RPMI7951 (cell line): ENCODE results near the gene ACIN1. TPM values are rescaled to one million over a fixed set of nuclear protein-coding genes. Genes with fewer than 3 reads are reported as not detected.

Experiments used
- DNase-seq: peaks from one replicate; pipeline ENCODE4 v3.0.0-alpha.2; 2012; ENCODE audit warnings: low read depth
- total RNA-seq: library from RNA; depleted of rRNA; stranded (reverse); fragments of >200 nt; shearing (Covaris generic); gene quantifications from 2 replicates; pipeline ENCODE4 v1.2.3, GENCODE V29; 2014

Gene ACIN1
- total RNA-seq, 1 experiment from 2014 or later = 38.9 TPM

DNA sequence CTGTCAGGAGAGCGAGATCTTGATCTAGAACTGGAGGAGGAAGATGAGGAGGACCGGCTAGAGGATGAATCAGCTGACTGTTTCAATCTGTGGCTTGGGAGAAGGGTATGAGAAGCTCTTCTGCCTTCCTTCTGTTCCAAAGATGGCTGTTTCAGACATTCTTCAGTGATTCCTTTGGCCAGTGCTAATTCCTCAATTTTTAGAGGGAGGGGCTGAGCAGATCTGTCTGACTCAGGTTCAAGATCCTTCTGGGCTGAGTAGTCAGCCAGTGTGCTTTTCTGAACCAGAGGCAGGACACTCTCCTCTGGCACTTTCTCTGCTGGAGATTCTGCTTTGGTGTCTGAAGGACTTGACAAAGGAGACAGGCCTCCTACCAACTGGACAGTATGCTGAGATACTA, 15.2 kb downstream of the ACIN1 start:
- no peak for DNase-seq

DNA sequence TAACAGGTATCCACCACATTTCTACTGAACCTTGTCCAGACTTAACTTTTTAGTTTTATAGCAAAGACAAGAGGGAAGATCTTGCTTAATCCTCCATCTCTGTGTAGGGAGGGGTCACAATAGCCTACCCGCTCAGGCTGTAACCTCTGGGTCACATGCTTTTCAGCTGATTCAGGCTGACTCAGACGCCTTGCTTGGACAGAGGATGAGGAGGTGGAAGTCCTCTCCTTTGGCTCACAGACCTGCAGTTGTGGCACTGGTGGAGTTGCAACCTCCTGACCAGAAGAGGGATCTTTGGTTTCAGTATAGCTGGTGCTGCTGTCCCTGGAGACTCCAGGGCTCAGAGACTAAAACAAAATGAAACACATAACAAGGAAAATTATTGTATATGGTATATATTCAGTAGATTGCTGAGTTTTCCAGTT, 16.2 kb downstream of the ACIN1 start:
- DNase-seq = peak; percentile 92

DNA sequence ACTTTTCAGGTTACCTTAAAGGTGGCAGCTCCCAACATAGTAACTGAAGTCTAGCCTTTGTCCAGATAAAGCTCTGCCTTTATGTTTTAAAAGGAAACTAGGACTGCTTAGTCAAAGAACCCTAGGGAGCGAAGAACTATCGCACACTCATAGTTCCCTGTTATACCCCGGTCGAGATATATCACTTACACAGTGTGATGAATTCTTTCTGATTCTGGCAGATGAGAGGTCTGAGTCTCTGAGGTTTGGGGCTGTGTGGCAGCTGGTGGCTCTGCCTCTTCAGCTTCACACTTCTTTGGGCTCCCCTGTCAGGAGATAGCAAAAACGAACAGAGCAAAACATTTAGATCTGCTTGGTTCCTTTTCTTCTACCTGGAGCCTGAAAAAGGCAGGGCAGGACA, 17.0 kb downstream of the ACIN1 start:
- DNase-seq = no peak

DNA sequence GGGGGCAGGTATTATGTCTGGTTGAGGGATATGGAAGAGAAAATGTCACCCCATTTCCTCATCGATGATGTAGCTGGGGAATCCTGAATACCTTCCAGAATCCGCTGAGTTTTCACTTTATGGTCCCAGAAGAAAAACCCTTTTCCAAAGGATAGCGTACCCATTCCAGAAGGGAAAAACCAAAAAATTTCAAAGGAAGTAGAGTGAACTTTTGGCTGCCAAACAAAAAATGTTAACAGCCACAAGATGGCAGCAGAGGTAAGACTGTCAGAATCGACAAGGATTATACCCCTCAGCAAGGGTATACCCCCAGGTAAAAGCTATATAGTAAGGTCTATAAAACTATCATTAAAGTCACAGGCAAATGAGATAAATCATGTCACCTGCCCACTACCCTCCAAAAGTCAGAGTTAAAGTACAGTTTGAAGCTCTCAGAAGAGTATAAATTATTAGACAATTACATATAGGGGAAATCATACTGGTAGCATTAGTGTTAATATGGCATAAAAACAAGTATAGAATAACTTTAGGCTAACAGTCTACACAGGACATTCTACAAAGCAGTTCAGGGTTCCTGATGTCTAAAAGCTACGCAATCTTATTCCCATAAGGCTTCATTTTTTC, 18.0 kb downstream of the ACIN1 start:
- DNase-seq = peak; percentile 33

DNA sequence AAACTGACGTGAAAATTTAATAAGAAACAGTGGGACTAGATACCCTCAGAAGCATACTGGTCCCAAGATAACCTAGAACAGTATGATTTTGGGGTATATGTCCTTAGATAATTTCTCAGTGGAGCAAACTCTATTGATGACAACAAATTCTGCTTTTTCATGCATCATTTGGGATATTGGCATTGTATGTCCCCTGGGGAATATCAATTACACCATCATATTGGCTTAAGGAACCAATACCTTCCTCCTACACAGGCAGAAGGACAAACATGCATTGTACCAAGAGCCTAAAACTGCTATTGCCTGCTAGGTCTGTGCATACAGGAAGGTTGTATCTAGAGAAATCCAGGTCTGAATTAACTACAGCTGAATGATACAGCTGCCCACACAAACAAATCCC, 20.0 kb downstream of the ACIN1 start:
- DNase-seq = no peak

DNA sequence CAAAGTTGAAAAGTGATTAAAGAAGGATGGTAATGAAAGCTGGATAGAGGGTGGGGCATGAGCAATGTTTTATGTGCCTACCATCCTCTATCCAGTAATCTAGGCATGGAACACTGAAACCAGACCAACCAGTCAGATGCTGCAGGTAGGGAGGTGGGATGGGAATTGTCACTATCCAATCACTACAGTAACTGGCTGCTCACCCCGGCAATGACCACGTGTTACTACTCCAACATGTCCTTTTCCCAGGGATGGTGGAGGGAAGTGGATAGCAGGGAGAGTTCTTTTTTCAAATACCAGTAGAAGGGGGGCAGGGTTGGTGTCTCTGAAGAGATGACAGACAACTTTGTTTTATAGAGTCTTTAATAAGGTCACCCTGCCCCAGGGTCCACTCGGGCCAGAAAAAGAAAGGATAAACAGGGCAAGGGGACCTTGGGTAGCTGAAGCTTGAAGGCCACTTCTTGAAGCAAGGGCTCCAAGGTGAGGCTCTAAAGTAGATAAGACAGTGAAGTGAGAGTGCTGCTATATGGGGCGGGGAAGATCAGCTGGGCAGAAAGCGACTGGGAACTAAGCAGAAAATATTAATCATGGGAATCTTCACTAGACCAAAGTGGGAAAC, 22.9 kb downstream of the ACIN1 start:
- DNase-seq = no peak

DNA sequence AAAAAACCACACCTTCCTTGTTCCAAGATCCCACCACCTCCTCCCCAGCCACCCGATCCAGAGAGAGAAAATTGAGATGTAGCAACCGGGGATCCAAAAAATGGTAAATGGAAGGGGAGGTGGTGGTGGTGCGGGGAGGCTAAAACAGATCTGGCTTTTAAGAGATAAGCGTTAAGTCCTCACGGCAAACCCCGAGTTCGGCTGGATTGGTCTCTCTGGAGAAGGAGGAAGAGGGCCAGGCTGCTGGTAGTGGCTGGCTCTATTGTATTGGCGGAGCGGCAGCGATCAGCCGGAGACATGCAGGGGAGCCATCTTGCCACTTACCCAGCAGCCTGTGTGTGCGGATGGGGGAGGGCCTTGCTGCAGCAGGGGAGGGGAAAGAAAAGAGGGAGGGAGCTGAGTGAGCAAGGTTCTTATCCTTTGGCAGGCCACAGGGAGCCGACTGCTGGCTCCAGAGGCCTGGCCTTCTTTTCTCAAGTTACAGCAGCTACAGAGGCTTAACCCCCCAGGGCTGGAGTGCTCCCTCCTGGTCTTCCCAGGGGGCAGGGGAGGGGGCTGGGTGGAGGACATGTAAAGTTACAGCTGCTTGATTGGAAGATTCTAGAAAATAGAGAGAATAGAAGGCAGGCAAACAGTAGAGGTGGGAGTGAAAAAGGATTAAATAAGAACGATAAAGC, 23.6 kb downstream of the ACIN1 start:
- DNase-seq = peak; percentile 88

DNA sequence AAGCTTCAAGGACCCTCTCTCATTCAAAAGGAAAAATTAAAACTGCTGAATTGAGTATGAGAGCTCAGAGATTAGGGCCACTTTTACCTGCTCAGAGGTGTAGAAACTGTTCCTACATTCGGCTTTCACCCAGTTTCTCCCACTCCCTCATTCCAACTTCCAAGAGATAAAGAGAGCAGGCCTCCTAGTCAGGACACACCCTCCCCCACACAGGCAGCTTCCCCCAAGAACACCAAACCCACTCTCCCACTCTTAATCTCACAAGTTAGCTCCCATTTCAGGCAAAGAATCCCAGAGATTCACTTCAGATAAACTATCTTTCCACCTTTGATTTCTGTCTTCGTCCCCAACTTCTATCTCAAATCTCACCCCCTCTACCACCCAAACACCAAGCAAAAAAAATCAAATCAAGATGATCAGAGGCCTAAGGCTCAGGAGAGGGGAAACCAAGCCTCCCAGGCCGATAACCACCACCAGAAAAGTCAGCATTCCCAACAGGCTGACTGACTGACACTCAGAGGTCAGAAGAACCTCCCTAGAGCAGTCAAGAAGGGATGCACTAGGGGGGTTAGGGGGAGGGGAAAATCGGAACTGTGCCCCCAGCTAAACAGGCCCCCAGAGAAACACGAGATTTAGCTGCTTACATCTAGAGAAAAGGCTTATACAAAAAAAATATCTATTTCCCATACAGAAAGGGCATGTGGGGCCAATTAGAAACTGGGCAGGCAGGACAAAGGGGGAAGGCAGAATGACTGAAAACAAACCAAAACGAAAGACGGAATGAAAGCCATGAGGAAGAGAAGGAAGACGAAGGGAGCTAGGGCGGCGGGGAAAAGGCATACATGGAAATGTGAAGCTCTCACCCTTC, 24.4 kb downstream of the ACIN1 start:
- no peak for DNase-seq

DNA sequence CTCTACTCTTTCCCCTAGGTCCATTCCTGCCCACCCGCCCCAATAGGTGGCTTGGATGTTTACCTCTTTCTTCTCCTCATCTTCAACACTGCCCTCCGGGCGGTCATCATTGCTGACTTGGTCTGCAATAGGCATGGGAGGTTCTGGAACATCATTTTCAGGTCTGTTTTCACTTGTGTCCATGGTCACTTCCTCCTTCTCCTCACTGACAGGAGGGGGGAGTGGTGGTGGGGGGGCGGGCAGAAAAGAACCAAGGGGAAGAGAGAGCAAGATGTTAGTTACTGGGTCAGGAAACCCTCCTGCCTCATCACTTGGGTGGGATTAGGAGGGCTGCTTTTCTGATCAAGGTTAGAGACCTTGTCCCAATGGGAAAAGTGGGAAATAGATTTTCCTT, 25.5 kb downstream of the ACIN1 start:
- DNase-seq = no peak

DNA sequence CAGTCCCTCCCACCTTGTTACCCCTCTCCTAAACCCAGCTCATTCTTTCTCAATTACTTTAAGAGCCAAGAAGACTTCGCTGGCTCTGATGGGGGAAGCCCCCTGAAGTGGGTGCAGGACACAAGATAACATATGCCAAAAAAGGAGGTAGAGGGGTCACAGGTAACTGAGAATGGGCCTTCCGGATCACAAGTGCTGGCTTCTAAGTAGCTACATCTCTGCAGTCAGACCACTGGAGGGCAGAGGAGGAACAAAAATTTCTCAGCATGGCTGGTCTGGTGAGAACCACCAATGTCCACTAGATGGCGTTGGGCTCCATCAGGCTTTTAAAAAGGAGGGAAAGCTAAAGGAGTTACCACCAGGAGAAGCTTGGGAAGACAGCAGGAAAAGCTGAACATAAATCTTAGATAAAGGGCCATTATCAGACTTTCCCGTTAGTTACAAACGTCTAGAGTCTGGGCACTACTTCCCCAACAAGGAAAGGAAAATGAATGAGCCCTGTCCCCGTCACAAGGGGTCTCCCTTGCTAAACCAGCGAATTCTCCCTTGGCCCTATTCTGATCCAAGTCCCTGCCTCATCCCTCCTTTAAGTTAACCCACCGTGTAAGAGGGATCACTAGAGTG, 26.0 kb downstream of the ACIN1 start:
- peak; percentile 87 for DNase-seq

DNA sequence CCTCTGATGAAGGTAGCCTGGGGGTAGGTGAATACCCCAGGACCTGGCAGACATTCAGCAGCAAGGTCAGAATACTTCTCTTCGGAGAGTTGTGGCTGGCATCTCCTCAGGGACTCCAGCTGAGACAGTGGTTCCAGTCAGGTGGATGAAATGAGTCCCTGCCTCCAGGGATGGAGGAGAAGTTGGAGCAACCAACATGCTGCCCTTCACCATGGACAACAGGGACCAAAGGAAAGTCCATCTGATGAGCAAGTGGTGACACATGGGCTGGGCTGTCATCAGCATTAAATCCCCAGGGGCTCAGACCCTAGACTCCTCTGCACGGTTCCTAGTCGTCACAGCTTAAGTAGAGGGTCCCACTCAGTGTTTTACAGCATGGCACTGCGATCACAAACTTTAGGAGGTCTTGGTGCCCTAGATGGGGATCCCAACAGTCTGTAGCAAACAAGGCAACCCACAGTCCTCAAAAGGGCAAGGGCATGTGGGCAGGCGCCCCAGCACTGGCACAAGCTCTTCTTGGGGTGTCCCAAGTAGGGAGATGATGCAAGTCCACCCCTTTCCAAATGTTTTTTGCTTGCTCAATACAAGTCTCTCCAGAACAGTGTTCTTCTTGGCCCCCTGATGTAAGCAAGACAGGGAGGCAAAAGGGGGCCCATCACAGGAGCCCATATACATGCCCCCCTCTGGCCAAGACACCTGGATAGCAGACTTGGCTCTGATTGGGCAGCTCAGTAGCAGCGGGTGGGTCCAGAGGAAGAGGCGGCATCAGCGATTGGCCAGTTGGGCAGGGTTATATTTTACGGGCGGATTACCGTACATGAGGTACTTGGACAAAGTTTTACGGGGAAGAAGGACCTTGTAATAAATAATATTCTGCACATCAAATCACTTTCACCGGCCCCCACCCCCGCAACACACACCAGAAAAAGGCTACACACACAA, 26.8 kb downstream of the ACIN1 start:
- no peak for DNase-seq

DNA sequence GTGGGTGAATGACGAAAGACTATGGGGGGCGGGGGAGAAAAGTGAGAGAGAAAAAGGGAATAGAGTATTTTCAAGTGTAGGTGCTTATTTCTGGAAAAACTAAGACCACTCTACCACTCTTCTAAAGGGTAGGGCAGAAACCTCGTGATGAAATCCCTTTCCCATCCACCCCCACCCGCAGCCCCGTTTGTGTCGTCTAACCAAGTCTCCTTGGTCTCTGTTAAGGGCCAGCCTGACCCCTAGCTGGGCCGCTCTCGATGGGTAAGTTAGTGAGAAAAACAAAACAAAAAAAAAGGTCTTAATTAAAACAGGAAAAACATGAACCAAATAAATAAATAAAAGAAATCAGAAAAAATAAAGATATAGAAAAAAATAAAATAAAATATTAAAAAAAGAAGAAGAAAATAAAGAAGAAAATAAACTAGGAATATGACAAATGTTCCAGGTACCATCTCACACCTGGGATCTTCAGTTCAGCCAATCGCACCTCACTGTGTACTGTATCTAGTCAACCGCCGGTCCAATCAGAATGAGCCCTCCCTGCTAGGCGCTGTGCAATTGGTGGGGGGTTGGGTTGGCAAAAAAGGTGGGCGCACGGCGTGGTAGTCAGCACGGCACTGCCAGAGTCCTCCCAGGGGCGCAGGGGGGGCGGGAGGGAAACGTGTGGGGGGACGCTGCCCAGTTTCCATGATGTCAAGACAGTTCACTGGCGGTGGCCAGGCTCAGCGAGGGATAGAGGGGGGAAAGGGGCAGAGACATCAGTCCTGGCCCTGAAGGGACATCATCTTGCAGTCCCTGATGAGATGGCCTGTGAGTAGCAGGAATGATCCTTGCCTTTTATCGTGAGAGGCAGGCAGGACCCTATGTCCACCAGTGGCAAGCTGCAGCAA, 27.8 kb downstream of the ACIN1 start:
- DNase-seq = no peak

DNA sequence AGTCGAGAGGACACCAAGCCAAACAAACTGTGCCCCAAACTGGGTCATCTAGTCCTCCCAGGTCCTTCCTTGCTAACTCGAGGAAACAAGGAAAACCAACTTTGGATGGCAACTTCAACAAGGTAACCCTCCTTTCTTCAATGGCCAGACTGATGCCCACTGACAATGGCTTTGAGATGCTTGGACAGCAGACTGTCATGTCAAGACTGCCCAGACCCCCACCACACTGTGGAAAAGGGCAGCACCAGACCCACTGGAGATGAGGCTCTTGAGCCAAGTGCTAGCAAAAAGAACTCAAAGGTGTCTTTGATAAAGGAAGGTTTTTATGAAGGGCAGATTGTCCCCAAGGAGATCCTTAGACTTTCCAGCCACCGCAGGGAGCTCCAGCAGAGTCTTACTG, 28.6 kb downstream of the ACIN1 start:
- no peak for DNase-seq

DNA sequence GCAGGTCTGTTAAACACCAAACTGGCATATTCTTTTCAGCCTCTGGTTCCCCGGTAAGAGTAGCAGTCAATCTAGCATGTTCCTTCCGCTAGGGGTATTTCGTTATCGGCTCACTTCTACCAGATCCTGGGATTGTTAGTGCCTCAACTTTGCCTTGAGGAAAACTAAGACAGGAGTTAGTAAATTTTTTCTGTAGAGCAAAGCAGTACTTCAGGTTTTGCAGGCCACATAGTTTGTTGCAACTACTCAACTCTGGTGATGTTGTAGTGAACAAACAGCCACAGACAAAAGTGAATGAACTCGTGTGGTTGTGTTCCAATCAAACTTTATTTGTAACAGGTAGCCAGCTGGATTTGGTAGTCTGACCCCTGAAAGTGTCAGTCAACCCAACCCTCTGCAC, 31.3 kb downstream of the ACIN1 start:
- no peak for DNase-seq

DNA sequence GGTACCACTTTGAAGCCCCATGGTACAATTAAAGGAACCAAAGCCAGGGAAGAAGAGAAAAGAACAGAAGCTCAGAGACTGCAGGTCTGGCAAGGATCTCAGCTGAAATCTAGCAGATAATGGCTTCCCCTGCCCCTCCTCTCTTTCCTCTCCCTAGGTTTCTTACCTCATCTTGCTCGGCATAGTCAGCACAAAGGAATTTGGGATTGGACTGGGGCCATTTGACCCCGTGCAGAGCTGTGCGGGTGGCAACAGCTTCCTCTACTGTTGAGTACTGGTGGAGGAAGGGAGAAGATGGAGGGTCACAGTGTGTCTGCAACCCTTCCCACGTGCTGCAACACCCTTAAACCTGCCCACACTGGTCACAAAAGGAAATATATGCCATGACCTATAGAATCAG, 32.9 kb downstream of the ACIN1 start:
- DNase-seq = peak; percentile 90

DNA sequence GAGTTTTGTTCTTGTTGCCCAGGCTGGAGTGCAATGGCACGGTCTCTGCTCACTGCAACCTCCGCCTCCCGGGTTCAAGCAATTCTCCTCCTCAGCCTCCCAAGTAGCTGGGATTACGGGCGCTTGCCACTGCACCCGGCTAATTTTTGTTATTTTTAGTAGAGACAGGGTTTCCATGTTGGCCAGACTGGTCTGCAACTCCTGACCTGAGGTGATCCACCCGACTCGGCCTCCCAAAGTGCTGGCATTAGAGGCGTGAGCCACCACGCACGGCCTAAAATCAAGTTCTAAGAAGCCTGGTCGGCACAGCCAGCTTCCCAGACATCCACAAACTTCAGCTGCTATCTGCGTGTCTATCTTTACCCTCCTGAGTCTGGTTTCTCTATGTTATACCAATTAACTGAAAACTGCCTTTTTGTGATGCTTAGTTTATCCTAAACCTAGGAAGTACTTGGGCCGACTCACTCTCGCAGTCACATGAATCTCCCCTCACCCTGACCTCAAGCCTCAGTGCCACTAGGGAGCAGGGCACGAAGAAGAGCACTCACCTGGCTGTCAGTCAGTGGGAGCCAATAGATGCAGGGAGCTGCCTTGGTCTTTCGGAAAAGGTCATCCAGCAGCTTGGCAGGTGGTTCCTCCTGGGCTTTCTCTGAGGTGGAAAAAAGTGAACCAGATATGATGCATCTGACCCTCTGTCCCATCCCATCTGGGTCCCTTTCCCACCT, 34.2 kb downstream of the ACIN1 start:
- no peak for DNase-seq

DNA sequence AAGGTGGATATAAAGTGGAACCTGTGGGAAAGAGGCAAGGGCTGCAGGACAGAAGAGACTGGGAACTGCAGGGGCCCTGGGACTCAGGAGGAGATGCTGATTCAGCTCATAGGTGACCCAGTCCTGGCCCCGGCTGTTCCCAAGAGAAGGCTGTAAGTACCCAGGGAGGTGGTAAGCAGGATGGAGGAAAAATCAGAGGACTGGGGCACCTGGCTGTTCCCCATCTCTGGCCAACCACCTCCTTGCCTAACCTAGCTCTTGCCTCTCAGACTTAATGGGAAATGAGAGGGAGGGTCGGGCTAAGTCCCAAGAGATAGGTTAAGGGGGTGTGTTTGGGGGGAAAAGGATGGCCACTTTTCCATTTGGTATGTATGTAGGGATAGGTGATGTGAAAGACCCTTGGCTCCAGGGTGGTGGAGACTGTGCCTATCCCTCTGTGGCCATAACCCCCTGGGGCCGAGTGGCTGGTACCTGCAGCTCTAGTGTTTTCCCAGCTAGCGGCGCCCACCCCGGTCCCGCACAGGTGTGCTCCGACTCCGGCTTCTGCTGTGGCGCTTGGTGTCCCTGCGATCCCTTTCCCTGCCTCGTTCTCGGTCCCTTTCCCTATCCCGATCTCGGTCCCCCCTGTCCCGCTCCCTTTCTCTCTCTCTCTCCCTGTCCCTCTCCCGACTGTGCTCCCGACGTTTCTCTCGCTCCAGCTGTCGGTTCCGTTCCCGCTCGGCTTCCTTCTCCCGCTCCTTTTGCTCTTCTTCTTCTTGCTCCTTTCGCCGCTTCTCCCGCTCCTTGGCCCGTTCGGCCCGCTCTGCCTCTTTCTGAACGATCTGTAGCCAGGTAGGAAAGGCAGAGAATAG, 36.1 kb downstream of the ACIN1 start:
- no peak for DNase-seq
